Lower lobe of right lung (tissue), 2 donors: ENCODE results near the gene KIF5C. TPM values are rescaled to one million over a fixed set of nuclear protein-coding genes. Genes with fewer than 3 reads are reported as not detected.

ENCODE experiments used
- ATAC-seq, 2 donors: fragments of 200-7000 bp; cut with Tn5 transposase; one replicate each; pipeline ENCODE4 v1.9.1; 2020 to 2022; ENCODE audit warnings: mild to moderate bottlenecking in 2 of 2, moderate library complexity in 2 of 2
- DNase-seq: peaks from one replicate; pipeline ENCODE4 v3.0.0-alpha.2; 2020
- H3K27ac ChIP-seq: fragments of 200-600 bp; one replicate; pipeline ENCODE4 v1.8.0; 2022
- H3K27me3 ChIP-seq: fragments of 200-600 bp; one replicate; pipeline ENCODE4 v1.8.0; 2022; ENCODE audit warnings: low read depth
- H3K36me3 ChIP-seq: fragments of 200-600 bp; one replicate; pipeline ENCODE4 v1.8.0; 2022; ENCODE audit warnings: mild to moderate bottlenecking
- H3K4me1 ChIP-seq: fragments of 200-600 bp; one replicate; pipeline ENCODE4 v1.8.0; 2022
- H3K4me3 ChIP-seq: fragments of 200-600 bp; one replicate; pipeline ENCODE4 v1.8.0; 2022; ENCODE audit warnings: mild to moderate bottlenecking
- H3K9me3 ChIP-seq: fragments of 200-600 bp; one replicate; pipeline ENCODE4 v1.8.0; 2022
- intact Hi-C: fragments of 100-400 bp; cut with DNase I; formaldehyde crosslinking; loops from one replicate; pipeline ENCODE4 v1.11.0; 2022
- long read RNA-seq: library from polyadenylated mRNA; unstranded; transcript quantifications from one replicate; pipeline ENCODE4 v2.0.0, GENCODE V29; 2021
- total RNA-seq: library from RNA; stranded (reverse); fragmentation: NEBNext Ultra II Directional; extraction: Animal tissue kit (Norgen Biotek cat#: 25700); gene quantifications from one replicate; pipeline ENCODE4 v1.2.1, GENCODE V29; 2021
- TF ChIP-seq, protein P1 (sequence below): fragments of 200-600 bp; IDR thresholded peaks from one replicate; pipeline ENCODE4 v1.8.0; 2022; ENCODE audit warnings: antibody characterized with exemption, mild to moderate bottlenecking
- donor health status: DM: no; HTN: yes; CAD: no; lungs with severe emphysema.

KIF5C gene
- total RNA-seq, result 0.47 TPM
- long read RNA-seq, result 0 reads

- Histone ChIP-seq H3K27me3 (peaks cover 54% of the 10 kb centered on the region), H3K4me1 (peaks cover 24% of the 10 kb centered on the region), H3K36me3 (no peaks in the 10 kb centered on the region), H3K27ac (no peak within 1 kb of the TSS), H3K9me3 (no peaks in the 10 kb centered on the region), H3K4me3 (peak within 1 kb of the TSS; percentile 53)
- intact Hi-C loops, result no loop called here
- peak; percentile 89 to 91 for ATAC-seq
- TF ChIP-seq, protein P1, sequence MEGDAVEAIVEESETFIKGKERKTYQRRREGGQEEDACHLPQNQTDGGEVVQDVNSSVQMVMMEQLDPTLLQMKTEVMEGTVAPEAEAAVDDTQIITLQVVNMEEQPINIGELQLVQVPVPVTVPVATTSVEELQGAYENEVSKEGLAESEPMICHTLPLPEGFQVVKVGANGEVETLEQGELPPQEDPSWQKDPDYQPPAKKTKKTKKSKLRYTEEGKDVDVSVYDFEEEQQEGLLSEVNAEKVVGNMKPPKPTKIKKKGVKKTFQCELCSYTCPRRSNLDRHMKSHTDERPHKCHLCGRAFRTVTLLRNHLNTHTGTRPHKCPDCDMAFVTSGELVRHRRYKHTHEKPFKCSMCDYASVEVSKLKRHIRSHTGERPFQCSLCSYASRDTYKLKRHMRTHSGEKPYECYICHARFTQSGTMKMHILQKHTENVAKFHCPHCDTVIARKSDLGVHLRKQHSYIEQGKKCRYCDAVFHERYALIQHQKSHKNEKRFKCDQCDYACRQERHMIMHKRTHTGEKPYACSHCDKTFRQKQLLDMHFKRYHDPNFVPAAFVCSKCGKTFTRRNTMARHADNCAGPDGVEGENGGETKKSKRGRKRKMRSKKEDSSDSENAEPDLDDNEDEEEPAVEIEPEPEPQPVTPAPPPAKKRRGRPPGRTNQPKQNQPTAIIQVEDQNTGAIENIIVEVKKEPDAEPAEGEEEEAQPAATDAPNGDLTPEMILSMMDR, result no peak
- DNase-seq, result peak; percentile 80
These were observed at the start of gene KIF5C for GRCh38 chr2:148874868-148875341. KIF5C (plus strand) TSS chr2:148875227; CDS start chr2:148875618, 391 bp downstream.

DNA sequence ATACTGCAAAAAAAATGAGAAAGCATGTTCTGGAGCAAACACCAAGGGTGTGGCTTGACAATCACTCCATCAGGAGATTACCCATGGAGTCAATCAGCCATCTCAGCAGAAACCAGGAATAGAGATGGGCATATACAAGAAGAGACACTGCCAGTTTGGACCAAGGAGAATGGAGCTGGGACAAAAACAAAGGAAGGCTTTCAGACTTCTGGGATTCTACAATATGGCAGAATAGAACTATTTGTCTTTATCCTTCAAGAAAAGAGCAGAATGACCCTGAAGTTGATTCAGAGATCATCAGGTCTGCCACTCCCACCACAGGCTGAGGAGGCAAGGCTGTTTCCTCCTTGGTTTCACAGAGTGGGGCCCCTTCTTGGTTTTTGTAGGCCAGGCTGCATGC is 48.2 kb upstream of the KIF5C start:
- DNase-seq (no peak), ATAC-seq (no peak)
- H3K4me3 ChIP-seq, result no peak overlapping the region
- TF ChIP-seq, protein P1, result no peak
- no peaks in the 10 kb centered on the region for H3K4me1 ChIP-seq
- H3K36me3 ChIP-seq, result no peaks in the 10 kb centered on the region
- H3K27ac ChIP-seq, result no peak overlapping the region
- no peaks in the 10 kb centered on the region for H3K9me3 ChIP-seq
- intact Hi-C loops, result no loop called here
- H3K27me3 ChIP-seq, result no peaks in the 10 kb centered on the region

DNA sequence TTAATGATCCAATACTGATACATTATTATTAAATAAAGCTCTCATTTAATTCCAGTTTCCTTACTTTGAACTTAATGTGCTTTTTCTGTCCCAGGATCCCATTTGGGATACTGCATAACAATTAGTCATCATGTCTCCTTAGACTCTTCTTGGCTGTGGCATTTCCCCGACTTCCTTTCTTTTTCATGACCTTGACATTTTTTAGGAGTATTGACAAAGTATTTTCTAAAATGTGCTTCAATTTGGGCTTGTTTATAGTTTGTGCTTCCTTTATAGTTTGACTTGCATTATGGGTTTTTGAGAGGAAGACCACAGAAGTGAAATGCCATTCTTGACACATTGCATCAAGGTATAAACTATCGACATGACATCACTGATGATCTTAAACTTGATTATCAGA is 46.1 kb upstream of the KIF5C start:
- H3K36me3 ChIP-seq, result no peaks in the 10 kb centered on the region
- no peak overlapping the region for H3K27ac ChIP-seq
- intact Hi-C loops, result no loop called here
- TF ChIP-seq, protein P1, result no peak
- H3K9me3 ChIP-seq, result no peaks in the 10 kb centered on the region
- DNase-seq (no peak), ATAC-seq (no peak)
- H3K27me3 ChIP-seq, result no peaks in the 10 kb centered on the region
- no peak overlapping the region for H3K4me3 ChIP-seq
- H3K4me1 ChIP-seq, result no peaks in the 10 kb centered on the region

DNA sequence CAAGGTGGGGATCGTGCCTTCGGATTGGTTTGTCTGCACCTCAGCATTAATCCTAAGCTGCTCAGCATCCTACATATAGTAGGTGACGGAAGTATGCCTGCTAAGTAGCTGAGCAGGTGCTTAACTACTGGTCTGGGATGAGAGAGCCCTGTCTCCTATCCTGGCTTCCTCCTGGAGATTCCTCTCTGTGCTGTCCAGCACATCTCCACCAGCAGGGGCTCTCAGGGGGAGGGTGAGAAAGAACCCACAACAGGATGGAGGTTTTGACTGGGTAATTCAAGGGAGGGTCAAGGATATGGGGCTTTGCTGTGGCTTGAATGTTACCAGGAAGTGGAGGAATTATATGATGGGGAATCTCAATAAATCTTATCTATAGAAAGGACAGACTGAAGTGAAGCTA is 45.4 kb upstream of the KIF5C start:
- TF ChIP-seq, protein P1, result no peak
- intact Hi-C loops, result no loop called here
- H3K4me3 ChIP-seq, result no peak overlapping the region
- DNase-seq (no peak), ATAC-seq (no peak)
- no peaks in the 10 kb centered on the region for H3K9me3 ChIP-seq
- H3K4me1 ChIP-seq, result no peaks in the 10 kb centered on the region
- H3K27me3 ChIP-seq, result no peaks in the 10 kb centered on the region
- no peaks in the 10 kb centered on the region for H3K36me3 ChIP-seq
- H3K27ac ChIP-seq, result no peak overlapping the region

- intact Hi-C loops, result no loop called here
- DNase-seq (no peak), ATAC-seq (no peak)
- H3K9me3 ChIP-seq, result no peaks in the 10 kb centered on the region
- H3K36me3 ChIP-seq, result no peaks in the 10 kb centered on the region
- H3K27ac ChIP-seq, result no peak overlapping the region
- no peak overlapping the region for H3K4me3 ChIP-seq
- TF ChIP-seq, protein P1, result no peak
- no peaks in the 10 kb centered on the region for H3K27me3 ChIP-seq
- H3K4me1 ChIP-seq, result no peaks in the 10 kb centered on the region
These were observed 42.4 kb upstream of the KIF5C start for GRCh38 chr2:148832637-148833036.

DNA sequence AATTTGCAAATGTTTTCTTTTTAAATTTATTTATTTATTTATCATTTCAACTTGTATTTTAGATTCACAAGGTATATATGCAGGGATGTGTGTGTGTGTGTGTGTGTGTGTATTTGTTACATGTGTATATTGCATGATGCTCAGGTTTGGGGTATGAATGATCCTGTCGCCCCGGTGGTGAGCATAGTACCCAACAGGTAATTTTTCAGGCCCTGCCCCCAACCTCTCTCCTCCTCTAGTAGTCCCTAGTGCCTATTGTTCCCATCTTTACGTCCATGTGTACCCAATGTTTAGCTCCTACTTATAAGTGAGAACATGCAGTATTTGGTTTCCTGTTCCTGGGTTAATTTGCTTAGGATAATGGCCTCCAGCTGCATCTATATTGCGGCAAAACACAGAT is 33.0 kb upstream of the KIF5C start:
- ATAC-seq (no peak), DNase-seq (no peak)
- no peaks in the 10 kb centered on the region for H3K36me3 ChIP-seq
- H3K4me1 ChIP-seq, result no peaks in the 10 kb centered on the region
- TF ChIP-seq, protein P1, result no peak
- H3K9me3 ChIP-seq, result no peaks in the 10 kb centered on the region
- H3K27ac ChIP-seq, result no peak overlapping the region
- H3K27me3 ChIP-seq, result no peaks in the 10 kb centered on the region
- intact Hi-C loops, result no loop called here
- no peak overlapping the region for H3K4me3 ChIP-seq
